C4-2B (cell line): Measurements from ENCODE around the gene MROH9.

Experiments
- ZFX ChIP-seq: fragments of 450-650 bp; IDR thresholded peaks from 2 replicates; pipeline ENCODE4 v1.6.1; 2017
- TF ChIP-seq, protein P1 (sequence below): fragments of 450-650 bp; conservative IDR thresholded peaks from 2 replicates; pipeline ENCODE4 v1.5.1; 2017; ENCODE audit warnings: mild to moderate bottlenecking

DNA sequence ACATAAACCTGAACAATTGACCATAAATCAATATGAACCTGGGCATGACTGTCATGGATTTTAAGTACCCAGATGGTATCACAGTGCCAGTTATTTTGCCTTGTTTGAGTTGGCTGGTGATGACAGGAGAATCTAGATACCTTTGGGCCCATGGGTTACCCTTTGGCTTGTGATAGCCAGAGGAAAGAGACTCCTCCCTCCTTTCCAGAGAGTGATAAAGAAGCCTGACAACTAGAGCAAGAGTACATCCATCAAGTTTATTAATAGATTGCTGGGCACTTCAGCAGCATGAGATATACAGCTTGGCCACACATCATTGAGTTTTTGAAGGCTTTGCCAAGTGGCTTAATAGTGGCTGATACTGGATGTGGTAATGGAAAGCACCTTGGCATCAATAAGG is 148.8 kb downstream of the MROH9 start:
- TF ChIP-seq, protein P1, sequence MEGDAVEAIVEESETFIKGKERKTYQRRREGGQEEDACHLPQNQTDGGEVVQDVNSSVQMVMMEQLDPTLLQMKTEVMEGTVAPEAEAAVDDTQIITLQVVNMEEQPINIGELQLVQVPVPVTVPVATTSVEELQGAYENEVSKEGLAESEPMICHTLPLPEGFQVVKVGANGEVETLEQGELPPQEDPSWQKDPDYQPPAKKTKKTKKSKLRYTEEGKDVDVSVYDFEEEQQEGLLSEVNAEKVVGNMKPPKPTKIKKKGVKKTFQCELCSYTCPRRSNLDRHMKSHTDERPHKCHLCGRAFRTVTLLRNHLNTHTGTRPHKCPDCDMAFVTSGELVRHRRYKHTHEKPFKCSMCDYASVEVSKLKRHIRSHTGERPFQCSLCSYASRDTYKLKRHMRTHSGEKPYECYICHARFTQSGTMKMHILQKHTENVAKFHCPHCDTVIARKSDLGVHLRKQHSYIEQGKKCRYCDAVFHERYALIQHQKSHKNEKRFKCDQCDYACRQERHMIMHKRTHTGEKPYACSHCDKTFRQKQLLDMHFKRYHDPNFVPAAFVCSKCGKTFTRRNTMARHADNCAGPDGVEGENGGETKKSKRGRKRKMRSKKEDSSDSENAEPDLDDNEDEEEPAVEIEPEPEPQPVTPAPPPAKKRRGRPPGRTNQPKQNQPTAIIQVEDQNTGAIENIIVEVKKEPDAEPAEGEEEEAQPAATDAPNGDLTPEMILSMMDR, result no peak
- TF ChIP-seq ZFX, result no peak
